MCF 10A (cell line): ENCODE data around the gene THBD. TPM values are rescaled to one million over a fixed set of nuclear protein-coding genes. Genes with fewer than 3 reads are reported as not detected.

Experiments
- BruUV-seq: library from RNA; stranded (reverse); fragments of 400-500 nt; replicated peaks from 2 replicates; lab custom pipeline; 2021; lab: Mats Ljungman, UMichigan
- CTCF ChIA-PET: fragments of 300-600 bp; sonication (Branson Sonifier 250); formaldehyde crosslinking; extraction: SDS; loops from one replicate; lab custom pipeline; 2021; ENCODE audit warnings: antibody characterized with exemption, inconsistent platforms; lab: Yijun Ruan, JAX
- POLR2A ChIA-PET: fragments of 300-600, 350-650 bp; sonication (Branson Sonifier 250); formaldehyde crosslinking; extraction: SDS; loops from one replicate; lab custom pipeline; 2020; ENCODE audit warnings: antibody characterized with exemption, inconsistent platforms; lab: Yijun Ruan, JAX
- DNase-seq: peaks from one replicate; pipeline ENCODE4 v3.0.0-alpha.2; 2018; ENCODE audit not compliant: unreplicated experiment
- H3K27ac Mint-ChIP-seq: one replicate; pipeline ENCODE4 v1.8.0; 2022; ENCODE audit warnings: mild to moderate bottlenecking, low read depth, mixed read lengths; ENCODE audit not compliant: unreplicated experiment
- H3K27me3 Mint-ChIP-seq: one replicate; pipeline ENCODE4 v1.8.0; 2022; ENCODE audit warnings: mixed read lengths; ENCODE audit not compliant: insufficient read depth, unreplicated experiment
- H3K36me3 Mint-ChIP-seq: one replicate; pipeline ENCODE4 v1.8.0; 2022; ENCODE audit warnings: mild to moderate bottlenecking, moderate library complexity, mixed read lengths; ENCODE audit not compliant: insufficient read depth, unreplicated experiment
- H3K4me1 Mint-ChIP-seq: one replicate; pipeline ENCODE4 v1.8.0; 2022; ENCODE audit warnings: mixed read lengths; ENCODE audit not compliant: insufficient read depth, unreplicated experiment
- H3K4me3 Mint-ChIP-seq: one replicate; pipeline ENCODE4 v1.8.0; 2022; ENCODE audit warnings: mild to moderate bottlenecking, moderate library complexity, mixed read lengths; ENCODE audit not compliant: unreplicated experiment
- H3K9me3 Mint-ChIP-seq: one replicate; pipeline ENCODE4 v1.8.0; 2022; ENCODE audit warnings: mixed read lengths; ENCODE audit not compliant: unreplicated experiment
- intact Hi-C: fragments of 100-400 bp; cut with micrococcal nuclease; formaldehyde crosslinking; loops from 2 replicates; pipeline ENCODE4 v1.14.1; 2022
- total RNA-seq: library from RNA; stranded (reverse); gene quantifications from 2 replicates; pipeline ENCODE4 v1.2.3, GENCODE V29; 2022
- TF ChIP-seq, protein P1 (sequence below): fragments of 200-600 bp; IDR thresholded peaks from one replicate; pipeline ENCODE4 v1.8.0; 2022; ENCODE audit warnings: antibody characterized with exemption, mild to moderate bottlenecking; ENCODE audit not compliant: unreplicated experiment

Gene THBD
- total RNA-seq, 1 experiment from 2014 or later = 15.4 TPM

DNA sequence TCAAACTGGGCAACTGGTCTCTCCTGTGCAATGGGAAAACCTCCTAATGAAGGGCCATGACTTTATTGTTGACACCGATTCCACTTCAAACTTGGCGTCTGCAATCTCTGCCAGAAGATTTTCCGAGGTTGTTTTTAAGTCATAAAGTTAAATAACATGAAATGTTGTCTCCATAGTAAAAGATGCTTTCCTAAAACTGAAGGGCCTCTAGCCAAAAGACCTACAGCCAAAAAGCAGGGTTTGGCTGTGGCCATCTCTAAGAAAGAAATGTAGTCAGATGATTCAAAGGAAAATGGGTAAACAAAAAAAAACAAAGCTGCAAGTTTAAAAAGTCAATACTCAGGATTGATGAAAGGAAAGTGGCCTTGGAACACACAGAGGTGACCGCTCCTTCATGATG, 22.5 kb upstream of the THBD start:
- DNase-seq = no peak
- TF ChIP-seq, protein P1, sequence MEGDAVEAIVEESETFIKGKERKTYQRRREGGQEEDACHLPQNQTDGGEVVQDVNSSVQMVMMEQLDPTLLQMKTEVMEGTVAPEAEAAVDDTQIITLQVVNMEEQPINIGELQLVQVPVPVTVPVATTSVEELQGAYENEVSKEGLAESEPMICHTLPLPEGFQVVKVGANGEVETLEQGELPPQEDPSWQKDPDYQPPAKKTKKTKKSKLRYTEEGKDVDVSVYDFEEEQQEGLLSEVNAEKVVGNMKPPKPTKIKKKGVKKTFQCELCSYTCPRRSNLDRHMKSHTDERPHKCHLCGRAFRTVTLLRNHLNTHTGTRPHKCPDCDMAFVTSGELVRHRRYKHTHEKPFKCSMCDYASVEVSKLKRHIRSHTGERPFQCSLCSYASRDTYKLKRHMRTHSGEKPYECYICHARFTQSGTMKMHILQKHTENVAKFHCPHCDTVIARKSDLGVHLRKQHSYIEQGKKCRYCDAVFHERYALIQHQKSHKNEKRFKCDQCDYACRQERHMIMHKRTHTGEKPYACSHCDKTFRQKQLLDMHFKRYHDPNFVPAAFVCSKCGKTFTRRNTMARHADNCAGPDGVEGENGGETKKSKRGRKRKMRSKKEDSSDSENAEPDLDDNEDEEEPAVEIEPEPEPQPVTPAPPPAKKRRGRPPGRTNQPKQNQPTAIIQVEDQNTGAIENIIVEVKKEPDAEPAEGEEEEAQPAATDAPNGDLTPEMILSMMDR = no peak

DNA sequence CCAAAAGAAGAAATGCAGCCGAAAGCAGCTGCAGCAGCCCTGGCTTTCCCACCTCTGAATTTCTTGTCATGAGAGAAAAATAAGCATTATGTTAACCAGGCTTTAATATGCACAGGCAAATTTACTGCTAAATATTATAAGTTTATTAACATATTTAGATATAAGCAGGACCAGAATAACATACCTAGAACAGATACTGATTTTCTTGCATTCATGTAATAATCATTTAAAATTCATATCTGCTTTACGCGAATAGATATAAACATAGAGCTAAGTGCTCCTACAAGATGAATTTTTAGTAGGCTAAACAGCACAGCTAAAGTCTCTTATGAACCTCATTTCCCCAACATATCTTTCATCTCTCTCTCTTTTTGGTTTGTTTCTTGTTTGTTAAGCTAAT, 21.9 kb upstream of the THBD start:
- no TSS peak for BruUV-seq
- Mint-ChIP-seq H3K27me3 (no peaks in the 10 kb centered on the region), H3K4me3 (no peak overlapping the region), H3K36me3 (no peaks in the 10 kb centered on the region), H3K27ac (no peak overlapping the region), H3K9me3 (no peaks in the 10 kb centered on the region), H3K4me1 (no peaks in the 10 kb centered on the region)
- TF ChIP-seq, protein P1 = no peak
- ChIA-PET CTCF (no interaction called here), POLR2A (interaction anchor here (0.6 to 1.1 kb wide), 3 partner anchors 9 to 290 kb away, joined by 3 read pairs; no protein-coding TSS in a partner anchor)
- intact Hi-C loops = no loop called here
- no peak for DNase-seq

More for the DNA sequence above, 22.5 kb upstream of the THBD start:
- Mint-ChIP-seq H3K4me3 (no peak overlapping the region), H3K27me3 (no peaks in the 10 kb centered on the region), H3K4me1 (no peaks in the 10 kb centered on the region), H3K27ac (no peak overlapping the region), H3K9me3 (no peaks in the 10 kb centered on the region), H3K36me3 (no peaks in the 10 kb centered on the region)
- ChIA-PET CTCF (no interaction called here), POLR2A (interaction anchor here (1.0 to 1.1 kb wide), 2 partner anchors 10 to 35 kb away, joined by 3 read pairs; no protein-coding TSS in a partner anchor)
- BruUV-seq = no TSS peak
- intact Hi-C loops = no loop called here

DNA sequence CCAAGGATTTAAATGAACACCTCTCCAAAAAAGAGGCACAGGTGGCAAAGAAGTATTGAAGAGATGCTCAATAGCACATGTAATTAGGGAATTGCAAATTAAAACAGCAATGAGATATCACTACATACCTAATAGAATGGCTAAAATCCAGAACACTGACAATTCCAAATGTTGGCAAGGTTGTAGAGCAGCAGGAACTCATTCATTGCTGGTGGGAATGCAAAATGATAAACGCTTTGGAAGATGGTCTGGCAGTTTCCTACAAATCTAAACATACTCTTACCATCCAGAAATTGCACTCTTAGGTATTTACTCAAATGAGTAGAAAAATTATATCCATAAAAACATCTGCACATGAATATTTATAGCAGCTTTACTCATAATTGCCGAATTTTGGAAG, 19.6 kb upstream of the THBD start:
- no peaks in the 10 kb centered on the region for H3K9me3 Mint-ChIP-seq
- TF ChIP-seq, protein P1 = no peak
- no peaks in the 10 kb centered on the region for H3K4me1 Mint-ChIP-seq
- ChIA-PET POLR2A (interaction anchor here (0.5 to 1.1 kb wide), 2 partner anchors 21 to 26 kb away, joined by 3 to 4 read pairs; no protein-coding TSS in a partner anchor), CTCF (interaction anchor here (1.3 to 1.5 kb wide), 2 partner anchors 8 to 18 kb away, joined by 3 to 4 read pairs; no protein-coding TSS in a partner anchor)
- no peak overlapping the region for H3K4me3 Mint-ChIP-seq
- no peak for DNase-seq
- H3K27ac Mint-ChIP-seq = no peak overlapping the region
- no peaks in the 10 kb centered on the region for H3K27me3 Mint-ChIP-seq
- intact Hi-C loops = no loop called here
- no TSS peak for BruUV-seq
- no peaks in the 10 kb centered on the region for H3K36me3 Mint-ChIP-seq

DNA sequence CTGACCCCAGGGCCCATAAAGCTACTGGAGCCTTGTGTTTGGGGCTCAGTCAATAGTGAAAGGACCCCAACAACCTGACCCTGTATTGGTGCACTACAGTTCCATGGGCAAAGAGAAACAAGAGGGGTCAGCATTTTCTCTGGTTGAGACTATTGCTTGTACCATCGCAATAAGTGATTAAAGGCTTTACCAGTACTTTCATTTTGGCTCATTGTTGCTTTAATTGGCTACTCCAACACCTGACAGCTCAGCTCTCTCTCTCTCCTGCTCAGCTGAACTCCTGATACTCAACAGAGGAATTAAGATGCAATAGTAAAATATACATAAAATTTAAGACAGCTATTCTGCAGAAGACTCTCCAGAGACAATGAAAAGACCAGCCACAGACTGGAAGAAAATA, 18.8 kb upstream of the THBD start:
- Mint-ChIP-seq H3K27me3 (no peaks in the 10 kb centered on the region), H3K36me3 (no peaks in the 10 kb centered on the region), H3K4me1 (no peaks in the 10 kb centered on the region), H3K9me3 (no peaks in the 10 kb centered on the region), H3K27ac (no peak overlapping the region), H3K4me3 (no peak overlapping the region)
- ChIA-PET POLR2A (interaction anchor here (0.5 kb wide), 1 partner anchor 22 kb away, joined by 3 read pairs; no protein-coding TSS in a partner anchor), CTCF (interaction anchor here (0.8 to 2.0 kb wide), 4 partner anchors 8 to 132 kb away, joined by 4 to 7 read pairs (median 4); no protein-coding TSS in a partner anchor)
- intact Hi-C loops = no loop called here
- no TSS peak for BruUV-seq
- no peak for DNase-seq
- TF ChIP-seq, protein P1 = no peak
